Progenitor cell of endocrine pancreas (in vitro differentiated cells): ENCODE results near the gene TAX1BP1. TPM values are rescaled to one million over a fixed set of nuclear protein-coding genes. Genes with fewer than 3 reads are reported as not detected.

ENCODE experiments used
- DNase-seq: peaks from one replicate; pipeline ENCODE4 v3.0.0; 2021; ENCODE audit warnings: low spot score; ENCODE audit not compliant: unreplicated experiment
- H3K27ac Mint-ChIP-seq: 2 replicates; pipeline ENCODE4 v1.8.0; 2021; ENCODE audit warnings: mild to moderate bottlenecking, moderate library complexity, mixed read lengths
- H3K27me3 Mint-ChIP-seq: 2 replicates; pipeline ENCODE4 v1.8.0; 2021; ENCODE audit warnings: mixed read lengths
- H3K36me3 Mint-ChIP-seq: 2 replicates; pipeline ENCODE4 v1.8.0; 2022; ENCODE audit warnings: mixed read lengths; ENCODE audit not compliant: insufficient read depth
- H3K4me1 Mint-ChIP-seq: 2 replicates; pipeline ENCODE4 v1.8.0; 2021; ENCODE audit warnings: low read depth, mixed read lengths
- H3K4me3 Mint-ChIP-seq: 2 replicates; pipeline ENCODE4 v1.8.0; 2021; ENCODE audit warnings: low read depth, mild to moderate bottlenecking, moderate library complexity, mixed read lengths
- H3K9me3 Mint-ChIP-seq: 2 replicates; pipeline ENCODE4 v1.8.0; 2021; ENCODE audit warnings: low read depth, mixed read lengths
- CTCF ChIP-seq: fragments of 200-600 bp; sonication (generic); IDR thresholded peaks from one replicate; pipeline ENCODE4 v1.5.0; 2021; ENCODE audit warnings: antibody characterized with exemption, mild to moderate bottlenecking; ENCODE audit not compliant: unreplicated experiment
- total RNA-seq: library from RNA; stranded (reverse); gene quantifications from 2 replicates; pipeline ENCODE4 v1.2.1, GENCODE V29; 2021

TAX1BP1 gene
- total RNA-seq, 1 donor from 2014 or later: 101 TPM

GRCh38 chr7:27860800-27861199, 120.8 kb downstream of the TAX1BP1 start:
- H3K27me3 Mint-ChIP-seq: no peaks in the 10 kb centered on the region
- H3K9me3 Mint-ChIP-seq: peaks cover 18% of the 10 kb centered on the region
- H3K4me3 Mint-ChIP-seq: no peak overlapping the region
- peaks cover 6% of the 10 kb centered on the region for H3K36me3 Mint-ChIP-seq
- DNase-seq: no peak
- H3K4me1 Mint-ChIP-seq: no peaks in the 10 kb centered on the region
- no peak overlapping the region for H3K27ac Mint-ChIP-seq
- no peak for TF ChIP-seq CTCF

- TF ChIP-seq CTCF: no peak
- Mint-ChIP-seq H3K4me1 (no peaks in the 10 kb centered on the region), H3K27ac (no peak overlapping the region), H3K4me3 (no peak overlapping the region), H3K9me3 (peaks cover 14% of the 10 kb centered on the region), H3K27me3 (no peaks in the 10 kb centered on the region), H3K36me3 (peaks cover 3% of the 10 kb centered on the region)
- DNase-seq: no peak
Measured at GRCh38 chr7:27861747-27862146, 121.8 kb downstream of the TAX1BP1 start.

GRCh38 chr7:27863880-27864279, 123.9 kb downstream of the TAX1BP1 start:
- Mint-ChIP-seq H3K4me1 (no peaks in the 10 kb centered on the region), H3K36me3 (no peaks in the 10 kb centered on the region), H3K9me3 (peaks cover 1% of the 10 kb centered on the region), H3K4me3 (no peak overlapping the region), H3K27ac (no peak overlapping the region), H3K27me3 (no peaks in the 10 kb centered on the region)
- TF ChIP-seq CTCF: no peak
- no peak for DNase-seq

- DNase-seq: no peak
- Mint-ChIP-seq H3K27ac (no peak overlapping the region), H3K4me1 (no peaks in the 10 kb centered on the region), H3K27me3 (no peaks in the 10 kb centered on the region), H3K9me3 (no peaks in the 10 kb centered on the region), H3K4me3 (no peak overlapping the region), H3K36me3 (no peaks in the 10 kb centered on the region)
- TF ChIP-seq CTCF: no peak
Measured at GRCh38 chr7:27866256-27866655, 126.3 kb downstream of the TAX1BP1 start.

GRCh38 chr7:27866828-27867672, 127.1 kb downstream of the TAX1BP1 start:
- H3K36me3 Mint-ChIP-seq: no peaks in the 10 kb centered on the region
- H3K27me3 Mint-ChIP-seq: no peaks in the 10 kb centered on the region
- no peak for TF ChIP-seq CTCF
- H3K4me1 Mint-ChIP-seq: no peaks in the 10 kb centered on the region
- H3K9me3 Mint-ChIP-seq: no peaks in the 10 kb centered on the region
- no peak for DNase-seq
- H3K4me3 Mint-ChIP-seq: no peak overlapping the region
- no peak overlapping the region for H3K27ac Mint-ChIP-seq
